Measurements from ENCODE around the gene MSX2.

- TF ChIP-seq CTCF (IDR thresholded peaks at IDR 0.05; ENCODE audit: low read length), result no peak
- TF ChIP-seq EZH2 (IDR thresholded peaks at IDR 0.05; ENCODE audit: borderline replicate concordance, low read length), result no peak
These were observed 12.4 kb downstream of the MSX2 start for GRCh38 chr5:174736777-174737176.

All from OCI-LY1 (cell line).